HEK293T (cell line): ENCODE measurements around the gene MMS19.
"Not testable (repeated sequence)": the region's sequence is repeated elsewhere in the genome, so short reads cannot be mapped to it uniquely, and the experiment has no call there.

Source experiments
- CTCF ChIA-PET: fragments of 350-600 bp; formaldehyde crosslinking; extraction: SDS; loops from one replicate; lab custom pipeline; 2021; ENCODE audit warnings: antibody characterized with exemption, inconsistent platforms; lab: Yijun Ruan, JAX
- POLR2A ChIA-PET: fragments of 350-600 bp; formaldehyde crosslinking; extraction: SDS; loops from one replicate; lab custom pipeline; 2020; ENCODE audit warnings: antibody characterized with exemption, inconsistent platforms; lab: Yijun Ruan, JAX
- DNase-seq: peaks from one replicate; pipeline ENCODE4 v3.0.0; 2012; ENCODE audit warnings: mixed read lengths; ENCODE audit errors: extremely low spot score
- ARNT ChIP-seq: fragments of 450-650 bp; IDR thresholded peaks from 2 replicates; pipeline ENCODE4 v1.6.1; 2017; ENCODE audit warnings: mild to moderate bottlenecking
- BHLHE40 ChIP-seq: fragments of 450-650 bp; IDR thresholded peaks from 2 replicates; pipeline ENCODE4 v1.6.1; 2016; ENCODE audit warnings: mild to moderate bottlenecking, moderate library complexity, borderline replicate concordance
- CTBP1 ChIP-seq: fragments of 450-650 bp; IDR thresholded peaks from 2 replicates; pipeline ENCODE4 v1.6.1; 2016; ENCODE audit warnings: borderline replicate concordance
- ELF4 ChIP-seq: fragments of 450-650 bp; IDR thresholded peaks from 2 replicates; pipeline ENCODE4 v1.6.1; 2017; ENCODE audit warnings: antibody characterized with exemption
- FOXA1 ChIP-seq: fragments of 450-650 bp; IDR thresholded peaks from 2 replicates; pipeline ENCODE4 v1.6.1; 2016; ENCODE audit warnings: mild to moderate bottlenecking
- FOXK2 ChIP-seq: fragments of 450-650 bp; IDR thresholded peaks from 2 replicates; pipeline ENCODE4 v1.6.1; 2016; ENCODE audit warnings: mild to moderate bottlenecking
- FOXM1 ChIP-seq: fragments of 450-650 bp; IDR thresholded peaks from 2 replicates; pipeline ENCODE4 v1.6.1; 2017; ENCODE audit warnings: mild to moderate bottlenecking, borderline replicate concordance
- HDGF ChIP-seq: fragments of 450-650 bp; IDR thresholded peaks from 2 replicates; pipeline ENCODE4 v1.6.1; 2017; ENCODE audit warnings: antibody characterized with exemption, borderline replicate concordance
- L3MBTL2 ChIP-seq: fragments of 450-650 bp; conservative IDR thresholded peaks from 2 replicates; pipeline ENCODE4 v1.6.1; 2016; ENCODE audit warnings: mild to moderate bottlenecking
- LEF1 ChIP-seq: fragments of 450-650 bp; IDR thresholded peaks from 2 replicates; pipeline ENCODE4 v1.6.1; 2017; ENCODE audit warnings: mild to moderate bottlenecking, borderline replicate concordance
- NFRKB ChIP-seq: fragments of 450-650 bp; IDR thresholded peaks from 2 replicates; pipeline ENCODE4 v1.6.1; 2016; ENCODE audit warnings: mild to moderate bottlenecking, moderate library complexity
- PKNOX1 ChIP-seq: fragments of 450-650 bp; IDR thresholded peaks from 2 replicates; pipeline ENCODE4 v1.6.1; 2016
- SP1 ChIP-seq: fragments of 450-650 bp; IDR thresholded peaks from 2 replicates; pipeline ENCODE4 v1.6.1; 2017
- SUZ12 ChIP-seq: fragments of 450-650 bp; IDR thresholded peaks from 2 replicates; pipeline ENCODE4 v1.6.1; 2016; ENCODE audit warnings: mild to moderate bottlenecking
- TARDBP ChIP-seq: fragments of 450-650 bp; IDR thresholded peaks from 2 replicates; pipeline ENCODE4 v1.6.1; 2016
- ZNF384 ChIP-seq: fragments of 450-650 bp; IDR thresholded peaks from 2 replicates; pipeline ENCODE4 v1.6.1; 2016

Gene MMS19

GRCh38 chr10:97485647-97486281, 12.5 kb downstream of the MMS19 start:
- no peak for TF ChIP-seq FOXM1
- no peak for TF ChIP-seq SP1
- no peak for TF ChIP-seq TARDBP
- TF ChIP-seq SUZ12 = no peak
- TF ChIP-seq FOXA1 = no peak
- no peak for TF ChIP-seq PKNOX1
- TF ChIP-seq ZNF384 = no peak
- no peak for TF ChIP-seq ELF4
- no peak for TF ChIP-seq LEF1
- TF ChIP-seq BHLHE40 = no peak
- TF ChIP-seq ARNT = no peak
- TF ChIP-seq HDGF = no peak
- no peak for TF ChIP-seq CTBP1
- TF ChIP-seq NFRKB = no peak
- TF ChIP-seq L3MBTL2 = no peak
- no peak for TF ChIP-seq FOXK2
- ChIA-PET CTCF (interaction anchor here (0.6 kb wide), 1 partner anchor 130 kb away, joined by 3 read pairs; no protein-coding TSS in a partner anchor), POLR2A (no interaction called here)
- no peak for DNase-seq

- ChIA-PET POLR2A (interaction anchor here (1.2 kb wide), 1 partner anchor 14 kb away, joined by 4 read pairs; no protein-coding TSS in a partner anchor), CTCF (no interaction called here)
- no peak for DNase-seq
- TF ChIP-seq ARNT (no peak), L3MBTL2 (no peak), BHLHE40 (no peak), CTBP1 (no peak), TARDBP (no peak), NFRKB (no peak), PKNOX1 (no peak), HDGF (no peak)
These were observed 14.3 kb downstream of the MMS19 start for GRCh38 chr10:97483921-97484320.

GRCh38 chr10:97483506-97483905, 14.7 kb downstream of the MMS19 start:
- POLR2A ChIA-PET = interaction anchor here (1.2 kb wide), 1 partner anchor 14 kb away, joined by 4 read pairs; no protein-coding TSS in a partner anchor
- DNase-seq = no peak
- TF ChIP-seq LEF1 (no peak), PKNOX1 (no peak), BHLHE40 (no peak), NFRKB (no peak), HDGF (no peak), ARNT (no peak)
- CTCF ChIA-PET = no interaction called here

GRCh38 chr10:97482381-97482780, 15.8 kb downstream of the MMS19 start:
- no peak for DNase-seq
- TF ChIP-seq FOXM1 = no peak
- no peak for TF ChIP-seq L3MBTL2
- TF ChIP-seq TARDBP = no peak
- CTCF ChIA-PET = no interaction called here
- POLR2A ChIA-PET = no interaction called here

- TF ChIP-seq FOXM1 = no peak
- no peak for TF ChIP-seq FOXA1
- TF ChIP-seq SUZ12 = no peak
- TF ChIP-seq ELF4 = no peak
- no peak for TF ChIP-seq CTBP1
- no peak for TF ChIP-seq FOXK2
- no peak for TF ChIP-seq ARNT
- no peak for TF ChIP-seq PKNOX1
- no peak for TF ChIP-seq TARDBP
- TF ChIP-seq BHLHE40 = no peak
- TF ChIP-seq SP1 = no peak
- TF ChIP-seq L3MBTL2 = no peak
- no peak for TF ChIP-seq HDGF
- TF ChIP-seq NFRKB = no peak
- TF ChIP-seq LEF1 = no peak
- ChIA-PET CTCF (no interaction called here), POLR2A (no interaction called here)
- no peak for DNase-seq
These were observed 17.2 kb downstream of the MMS19 start for GRCh38 chr10:97481071-97481470.

GRCh38 chr10:97479939-97480338, 18.3 kb downstream of the MMS19 start:
- ChIA-PET POLR2A (no interaction called here), CTCF (no interaction called here)
- TF ChIP-seq BHLHE40 (no peak), PKNOX1 (peak; percentile 63), FOXM1 (no peak)
- no peak for DNase-seq

GRCh38 chr10:97479410-97479809, 18.8 kb downstream of the MMS19 start:
- DNase-seq, CTCF ChIA-PET, POLR2A ChIA-PET: not testable (repeated sequence)
